ENCODE results near the gene IGSF21. TPM values are rescaled to one million over a fixed set of nuclear protein-coding genes. Genes with fewer than 3 reads are reported as not detected.

IGSF21 gene
- total RNA-seq, 2 donors from 2014 or later: not detected

- Mint-ChIP-seq H3K27ac (no peak overlapping the region), H3K36me3 (no peaks in the 10 kb centered on the region), H3K27me3 (no peaks in the 10 kb centered on the region), H3K4me1 (ENCODE audit: low read depth in 2 of 2) (no peaks in the 10 kb centered on the region), H3K4me3 (no peak overlapping the region), H3K9me3 (no peaks in the 10 kb centered on the region)
- ATAC-seq: no peak
- DNase-seq (ENCODE audit: low spot score): no peak
Measured at GRCh38 chr1:18137759-18138345, 30.3 kb downstream of the IGSF21 start.

- H3K9me3 Mint-ChIP-seq: no peaks in the 10 kb centered on the region
- H3K4me1 Mint-ChIP-seq (ENCODE audit: low read depth in 2 of 2): no peaks in the 10 kb centered on the region
- DNase-seq (ENCODE audit: low spot score) (no peak), ATAC-seq (no peak)
- H3K27me3 Mint-ChIP-seq: no peaks in the 10 kb centered on the region
- no peak overlapping the region for H3K27ac Mint-ChIP-seq
- no peak overlapping the region for H3K4me3 Mint-ChIP-seq
- no peaks in the 10 kb centered on the region for H3K36me3 Mint-ChIP-seq
Measured at GRCh38 chr1:18139198-18139981, 31.8 kb downstream of the IGSF21 start.

- H3K36me3 Mint-ChIP-seq: no peaks in the 10 kb centered on the region
- no peaks in the 10 kb centered on the region for H3K27me3 Mint-ChIP-seq
- H3K4me1 Mint-ChIP-seq (ENCODE audit: low read depth in 2 of 2): no peaks in the 10 kb centered on the region
- ATAC-seq: no peak
- no peak for DNase-seq (ENCODE audit: low spot score)
- H3K9me3 Mint-ChIP-seq: no peaks in the 10 kb centered on the region
- H3K4me3 Mint-ChIP-seq: no peak overlapping the region
- no peak overlapping the region for H3K27ac Mint-ChIP-seq
Measured at GRCh38 chr1:18140411-18140810, 32.8 kb downstream of the IGSF21 start.

- ATAC-seq (no peak), DNase-seq (ENCODE audit: low spot score) (no peak)
- H3K9me3 Mint-ChIP-seq: no peaks in the 10 kb centered on the region
- no peak overlapping the region for H3K27ac Mint-ChIP-seq
- H3K4me3 Mint-ChIP-seq: no peak overlapping the region
- no peaks in the 10 kb centered on the region for H3K36me3 Mint-ChIP-seq
- H3K27me3 Mint-ChIP-seq: peaks cover 0 to under 1% of the 10 kb centered on the region in 2 donors
- H3K4me1 Mint-ChIP-seq (ENCODE audit: low read depth in 2 of 2): no peaks in the 10 kb centered on the region
Measured at GRCh38 chr1:18141661-18142060, 34.1 kb downstream of the IGSF21 start.

GRCh38 chr1:18142471-18142870 is 34.9 kb downstream of the IGSF21 start:
- H3K4me3 Mint-ChIP-seq: no peak overlapping the region
- ATAC-seq: no peak

GRCh38 chr1:18142969-18143368 is 35.4 kb downstream of the IGSF21 start:
- Mint-ChIP-seq H3K27me3 (peaks cover 0 to 12% of the 10 kb centered on the region in 2 donors), H3K9me3 (no peaks in the 10 kb centered on the region), H3K36me3 (no peaks in the 10 kb centered on the region), H3K4me1 (ENCODE audit: low read depth in 2 of 2) (no peaks in the 10 kb centered on the region), H3K27ac (no peak overlapping the region), H3K4me3 (no peak overlapping the region)
- ATAC-seq: no peak
- no peak for DNase-seq (ENCODE audit: low spot score)

More at GRCh38 chr1:18142471-18142870, 34.9 kb downstream of the IGSF21 start:
- Mint-ChIP-seq H3K27ac (no peak overlapping the region), H3K4me1 (ENCODE audit: low read depth in 2 of 2) (no peaks in the 10 kb centered on the region), H3K36me3 (no peaks in the 10 kb centered on the region), H3K9me3 (no peaks in the 10 kb centered on the region), H3K27me3 (peaks cover 0 to 9% of the 10 kb centered on the region in 2 donors)
- DNase-seq (ENCODE audit: low spot score): no peak

GRCh38 chr1:18144062-18144461 is 36.5 kb downstream of the IGSF21 start:
- Mint-ChIP-seq H3K9me3 (no peaks in the 10 kb centered on the region), H3K4me1 (ENCODE audit: low read depth in 2 of 2) (no peaks in the 10 kb centered on the region), H3K36me3 (no peaks in the 10 kb centered on the region), H3K27ac (no peak overlapping the region), H3K27me3 (peaks cover 0 to 12% of the 10 kb centered on the region in 2 donors), H3K4me3 (no peak overlapping the region)
- DNase-seq (ENCODE audit: low spot score) (no peak), ATAC-seq (no peak)

- Mint-ChIP-seq H3K4me1 (ENCODE audit: low read depth in 2 of 2) (no peaks in the 10 kb centered on the region), H3K9me3 (no peaks in the 10 kb centered on the region), H3K36me3 (no peaks in the 10 kb centered on the region), H3K27me3 (peaks cover 0 to 12% of the 10 kb centered on the region in 2 donors), H3K27ac (no peak overlapping the region), H3K4me3 (no peak overlapping the region)
- DNase-seq (ENCODE audit: low spot score) (no peak), ATAC-seq (no peak)
Measured at GRCh38 chr1:18144916-18145647, 37.5 kb downstream of the IGSF21 start.

- H3K36me3 Mint-ChIP-seq: no peaks in the 10 kb centered on the region
- no peaks in the 10 kb centered on the region for H3K4me1 Mint-ChIP-seq (ENCODE audit: low read depth in 2 of 2)
- no peaks in the 10 kb centered on the region for H3K9me3 Mint-ChIP-seq
- no peak overlapping the region for H3K27ac Mint-ChIP-seq
- DNase-seq (ENCODE audit: low spot score): no peak
- no peak for ATAC-seq
- H3K4me3 Mint-ChIP-seq: no peak overlapping the region
- H3K27me3 Mint-ChIP-seq: peaks cover 0 to 12% of the 10 kb centered on the region in 2 donors
Measured at GRCh38 chr1:18145851-18146618, 38.4 kb downstream of the IGSF21 start.

- no peak for ATAC-seq
- Mint-ChIP-seq H3K4me1 (ENCODE audit: low read depth in 2 of 2) (no peaks in the 10 kb centered on the region), H3K9me3 (no peaks in the 10 kb centered on the region), H3K36me3 (no peaks in the 10 kb centered on the region), H3K4me3 (no peak overlapping the region), H3K27ac (no peak overlapping the region), H3K27me3 (peaks cover 0 to 12% of the 10 kb centered on the region in 2 donors)
- no peak for DNase-seq (ENCODE audit: low spot score)
Measured at GRCh38 chr1:18146886-18147285, 39.3 kb downstream of the IGSF21 start.

GRCh38 chr1:18147672-18148071 is 40.1 kb downstream of the IGSF21 start:
- ATAC-seq (no peak), DNase-seq (ENCODE audit: low spot score) (no peak)
- Mint-ChIP-seq H3K27ac (no peak overlapping the region), H3K4me3 (no peak overlapping the region), H3K36me3 (no peaks in the 10 kb centered on the region), H3K4me1 (ENCODE audit: low read depth in 2 of 2) (no peaks in the 10 kb centered on the region), H3K27me3 (peaks cover 0 to 12% of the 10 kb centered on the region in 2 donors), H3K9me3 (no peaks in the 10 kb centered on the region)

- DNase-seq (ENCODE audit: low spot score) (no peak), ATAC-seq (no peak)
- peaks cover 0 to 12% of the 10 kb centered on the region in 2 donors for H3K27me3 Mint-ChIP-seq
- H3K4me1 Mint-ChIP-seq (ENCODE audit: low read depth in 2 of 2): no peaks in the 10 kb centered on the region
- H3K9me3 Mint-ChIP-seq: no peaks in the 10 kb centered on the region
- no peak overlapping the region for H3K4me3 Mint-ChIP-seq
- no peak overlapping the region for H3K27ac Mint-ChIP-seq
- no peaks in the 10 kb centered on the region for H3K36me3 Mint-ChIP-seq
Measured at GRCh38 chr1:18148461-18148860, 40.9 kb downstream of the IGSF21 start.

GRCh38 chr1:18149027-18149641 is 41.5 kb downstream of the IGSF21 start:
- no peaks in the 10 kb centered on the region for H3K36me3 Mint-ChIP-seq
- no peak overlapping the region for H3K4me3 Mint-ChIP-seq
- ATAC-seq (no peak), DNase-seq (ENCODE audit: low spot score) (no peak)
- H3K27me3 Mint-ChIP-seq: peaks cover 0 to 12% of the 10 kb centered on the region in 2 donors
- no peak overlapping the region for H3K27ac Mint-ChIP-seq
- H3K4me1 Mint-ChIP-seq (ENCODE audit: low read depth in 2 of 2): no peaks in the 10 kb centered on the region
- no peaks in the 10 kb centered on the region for H3K9me3 Mint-ChIP-seq
